Fibroblast of lung (primary cell): ENCODE data around the gene PRR35. TPM values are rescaled to one million over a fixed set of nuclear protein-coding genes. Genes with fewer than 3 reads are reported as not detected.

Experiments used
- DNase-seq, 2 donors: peaks; one replicate each; pipeline versions ENCODE4 v3.0.0 to v3.0.0-alpha.2; 2010; ENCODE audit warnings: low read depth in 2 of 2
- H2AFZ ChIP-seq: 2 replicates; pipeline ENCODE4 v1.5.1; 2012; ENCODE audit warnings: low read length, control low read depth, inconsistent platforms
- H3K27ac ChIP-seq: 2 replicates; pipeline ENCODE4 v1.5.1; 2011; ENCODE audit warnings: low read length, control low read depth; ENCODE audit not compliant: insufficient read depth
- H3K27me3 ChIP-seq: 2 replicates; pipeline ENCODE4 v1.5.1; 2011; ENCODE audit warnings: mild to moderate bottlenecking, low read length; ENCODE audit not compliant: control insufficient read depth, insufficient read depth
- H3K36me3 ChIP-seq: 2 replicates; pipeline ENCODE4 v1.5.1; 2011; ENCODE audit warnings: low read length; ENCODE audit not compliant: control insufficient read depth, insufficient read depth
- H3K4me1 ChIP-seq: 2 replicates; pipeline ENCODE4 v1.5.1; 2011; ENCODE audit warnings: low read length; ENCODE audit not compliant: control insufficient read depth, insufficient read depth; ENCODE audit errors: extremely low read depth
- H3K4me2 ChIP-seq: 2 replicates; pipeline ENCODE4 v1.5.1; 2011; ENCODE audit warnings: low read length, control low read depth; ENCODE audit not compliant: insufficient read depth; ENCODE audit errors: extremely low read depth
- H3K4me3 ChIP-seq, 4 experiments: fragments of 200-600 bp in 1 of 4; sonication (generic) in 1 of 4; replicated peaks in 1 of 4; 2 replicates each; pipeline ENCODE4 v1.5.1; 2011 to 2016; ENCODE audit warnings: low read length in 4 of 4, low read depth in 3 of 4, mild to moderate bottlenecking in 3 of 4, control low read depth in 2 of 4, inconsistent platforms in 1 of 4, mixed read lengths in 1 of 4; ENCODE audit not compliant: insufficient read depth in 1 of 4; ENCODE audit errors: control extremely low read depth in 1 of 4
- H3K79me2 ChIP-seq: 2 replicates; pipeline ENCODE4 v1.5.1; 2012; ENCODE audit warnings: mild to moderate bottlenecking, low read length, inconsistent platforms; ENCODE audit not compliant: control insufficient read depth, insufficient read depth
- H3K9ac ChIP-seq: 2 replicates; pipeline ENCODE4 v1.5.1; 2011; ENCODE audit warnings: mild to moderate bottlenecking, low read length, control low read depth; ENCODE audit not compliant: insufficient read depth
- H3K9me3 ChIP-seq: 2 replicates; pipeline ENCODE4 v1.5.1; 2012; ENCODE audit warnings: low read depth, low read length; ENCODE audit not compliant: control insufficient read depth, insufficient read depth
- H4K20me1 ChIP-seq: 2 replicates; pipeline ENCODE4 v1.5.1; 2011; ENCODE audit warnings: low read length; ENCODE audit not compliant: control insufficient read depth, insufficient read depth; ENCODE audit errors: extremely low read depth
- EZH2 ChIP-seq: IDR thresholded peaks from 2 replicates; pipeline ENCODE4 v1.5.1; 2012; ENCODE audit warnings: low read length, control low read depth, mild to moderate bottlenecking; ENCODE audit errors: missing control alignments
- polyA plus RNA-seq, 2 donors: library from polyadenylated mRNA; depleted of rRNA in 1 of 2; stranded (reverse) in 1 of 2; unstranded in 1 of 2; fragments of >200 nt; gene quantifications; 2 replicates each; pipeline ENCODE4 v1.2.1, GENCODE V29; 2011 to 2012; ENCODE audit warnings: missing spikeins in 1 of 2
- total RNA-seq: library from RNA; depleted of rRNA; stranded (reverse); fragments of >200 nt; gene quantifications from 2 replicates; pipeline ENCODE4 v1.2.1, GENCODE V29; 2014
- TF ChIP-seq, protein P1 (sequence below), 2 donors: IDR thresholded peaks in 1 of 2; conservative IDR thresholded peaks in 1 of 2; 1 replicate in 1 of 2; 2 replicates in 1 of 2; pipeline ENCODE4 v1.5.1; 2011 to 2012; ENCODE audit warnings: low read length in 2 of 2, control low read depth in 1 of 2, inconsistent platforms in 1 of 2, low read depth in 1 of 2, mild to moderate bottlenecking in 1 of 2

PRR35 gene
- total and polyA plus RNA-seq, 2 donors (not counting 1 experiment from before 2014, with no cell fraction given) = not detected

DNA sequence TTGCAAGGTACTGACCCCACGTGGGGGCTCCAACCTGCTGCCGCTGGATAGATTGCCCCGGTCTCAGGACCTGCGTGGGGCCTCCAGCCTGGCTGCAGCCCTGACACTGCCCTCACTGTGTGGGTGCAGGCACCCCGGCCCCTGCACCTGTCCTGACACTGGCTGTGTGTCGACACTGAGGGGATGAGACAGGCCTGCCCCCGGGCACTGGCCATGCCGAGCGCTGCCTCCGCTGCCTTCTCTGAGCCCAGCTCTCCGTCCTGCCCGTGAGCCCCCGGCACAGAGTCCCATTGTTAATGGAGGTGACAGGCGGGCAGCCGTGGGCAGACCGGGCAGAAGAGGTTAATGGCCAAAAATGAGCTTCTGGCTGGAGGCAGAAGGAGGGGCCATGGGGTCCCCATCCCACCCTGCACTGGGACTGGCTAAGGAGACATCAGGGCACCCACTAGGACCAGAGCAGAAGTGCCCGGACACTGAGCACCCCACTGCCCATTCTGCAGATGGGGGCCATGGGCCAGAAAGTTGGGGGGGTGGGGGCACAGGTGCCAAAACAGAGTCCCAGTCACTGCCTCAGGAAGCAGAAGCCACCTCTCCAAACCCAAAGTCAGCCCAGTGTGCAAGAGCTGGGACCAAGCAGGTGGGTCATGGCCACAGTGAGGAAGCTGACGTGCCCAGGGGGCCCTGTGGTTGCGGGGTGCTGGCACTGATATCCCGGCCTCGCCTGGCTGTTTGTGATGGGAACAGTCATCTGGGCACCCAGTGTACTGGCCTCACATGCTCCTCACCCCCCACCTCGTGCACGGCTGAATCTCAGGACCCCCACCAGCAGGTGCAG, 2.5 kb upstream of the PRR35 start:
- H2AFZ ChIP-seq = no peak overlapping the region

DNA sequence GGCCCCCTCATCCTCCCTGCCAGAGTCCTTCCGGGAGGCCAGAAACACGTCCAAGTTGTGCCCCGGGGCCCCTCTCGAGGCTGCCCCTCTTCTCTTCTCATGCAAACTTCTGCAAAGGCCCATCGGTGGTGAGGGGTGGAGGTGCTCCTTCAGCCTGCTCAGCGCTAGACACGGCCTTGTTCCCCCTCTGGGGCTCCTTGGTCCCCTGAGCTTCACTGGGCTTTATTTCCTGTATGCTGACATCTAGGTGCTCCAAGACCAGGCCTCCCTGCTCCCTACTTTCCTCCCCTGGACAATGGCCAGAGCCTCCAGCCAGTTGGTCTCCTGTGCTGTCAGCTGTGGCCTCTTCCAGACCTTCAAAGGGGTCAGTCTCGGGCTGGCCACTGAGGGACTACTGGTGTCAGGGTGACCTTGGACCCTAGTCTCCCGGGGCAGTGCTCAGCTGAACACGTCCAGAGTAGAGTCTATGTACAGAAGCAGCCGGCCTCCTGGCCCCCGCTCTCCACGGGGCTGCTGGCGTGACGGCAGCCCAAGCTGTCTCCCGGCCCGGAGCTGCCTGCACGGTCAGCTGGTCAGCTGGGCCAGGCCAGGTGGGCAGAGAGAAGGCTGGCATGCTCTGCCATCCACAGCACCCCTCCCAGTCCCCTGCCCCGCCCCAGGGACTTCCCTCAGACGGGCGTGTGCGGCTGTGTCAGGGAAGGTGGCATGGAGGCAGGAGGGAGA, 1.7 kb upstream of the PRR35 start:
- Histone ChIP-seq H3K27ac (no peak overlapping the region), H3K9me3 (no peaks in the 10 kb centered on the region), H4K20me1 (no peaks in the 10 kb centered on the region), H3K4me3 (no peak overlapping the region), H2AFZ (no peak overlapping the region), H3K79me2 (no peaks in the 10 kb centered on the region), H3K27me3 (peaks cover 19% of the 10 kb centered on the region), H3K4me1 (no peaks in the 10 kb centered on the region), H3K36me3 (no peaks in the 10 kb centered on the region), H3K4me2 (no peak overlapping the region), H3K9ac (no peak overlapping the region)
- no peak for TF ChIP-seq EZH2
- TF ChIP-seq, protein P1, sequence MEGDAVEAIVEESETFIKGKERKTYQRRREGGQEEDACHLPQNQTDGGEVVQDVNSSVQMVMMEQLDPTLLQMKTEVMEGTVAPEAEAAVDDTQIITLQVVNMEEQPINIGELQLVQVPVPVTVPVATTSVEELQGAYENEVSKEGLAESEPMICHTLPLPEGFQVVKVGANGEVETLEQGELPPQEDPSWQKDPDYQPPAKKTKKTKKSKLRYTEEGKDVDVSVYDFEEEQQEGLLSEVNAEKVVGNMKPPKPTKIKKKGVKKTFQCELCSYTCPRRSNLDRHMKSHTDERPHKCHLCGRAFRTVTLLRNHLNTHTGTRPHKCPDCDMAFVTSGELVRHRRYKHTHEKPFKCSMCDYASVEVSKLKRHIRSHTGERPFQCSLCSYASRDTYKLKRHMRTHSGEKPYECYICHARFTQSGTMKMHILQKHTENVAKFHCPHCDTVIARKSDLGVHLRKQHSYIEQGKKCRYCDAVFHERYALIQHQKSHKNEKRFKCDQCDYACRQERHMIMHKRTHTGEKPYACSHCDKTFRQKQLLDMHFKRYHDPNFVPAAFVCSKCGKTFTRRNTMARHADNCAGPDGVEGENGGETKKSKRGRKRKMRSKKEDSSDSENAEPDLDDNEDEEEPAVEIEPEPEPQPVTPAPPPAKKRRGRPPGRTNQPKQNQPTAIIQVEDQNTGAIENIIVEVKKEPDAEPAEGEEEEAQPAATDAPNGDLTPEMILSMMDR (conservative IDR thresholded peaks at IDR 0.05 in 1 of 2, IDR thresholded peaks at IDR 0.05 in 1 of 2; ENCODE audit: low read depth in 1 of 2, low read length in 2 of 2) = no peak
- DNase-seq = no peak

More for the DNA sequence above, 2.5 kb upstream of the PRR35 start:
- no peaks in the 10 kb centered on the region for H3K9me3 ChIP-seq
- no peak overlapping the region for H3K27ac ChIP-seq
- H3K4me3 ChIP-seq = no peak overlapping the region
- H3K79me2 ChIP-seq = no peaks in the 10 kb centered on the region
- no peak overlapping the region for H3K9ac ChIP-seq
- peaks cover 19% of the 10 kb centered on the region for H3K27me3 ChIP-seq
- H3K4me2 ChIP-seq = no peak overlapping the region
- TF ChIP-seq EZH2 = no peak
- TF ChIP-seq, protein P1 (conservative IDR thresholded peaks at IDR 0.05 in 1 of 2, IDR thresholded peaks at IDR 0.05 in 1 of 2; ENCODE audit: low read depth in 1 of 2, low read length in 2 of 2) = no peak
- no peaks in the 10 kb centered on the region for H3K4me1 ChIP-seq
- DNase-seq = no peak
- peaks cover 3% of the 10 kb centered on the region for H3K36me3 ChIP-seq
- no peaks in the 10 kb centered on the region for H4K20me1 ChIP-seq

DNA sequence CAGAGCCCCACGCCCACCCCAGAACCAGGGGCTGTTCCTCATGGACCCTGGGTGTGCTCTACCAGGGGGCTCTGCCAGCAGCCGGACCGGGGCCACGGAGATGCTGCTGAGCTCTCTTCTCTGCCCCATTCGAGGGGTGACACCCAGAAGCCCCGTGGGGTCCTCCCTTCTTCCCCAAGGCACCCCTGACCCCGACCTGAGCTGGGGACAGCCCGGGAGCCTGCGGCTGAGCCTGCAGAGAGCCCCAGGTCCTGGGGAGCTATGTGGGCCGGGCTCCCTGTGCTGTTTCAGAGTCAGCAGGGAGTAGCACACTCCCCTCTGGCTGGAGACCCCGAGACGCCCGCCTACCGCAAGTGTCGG, 1.2 kb upstream of the PRR35 start:
- Histone ChIP-seq H3K27me3 (peaks cover 19% of the 10 kb centered on the region), H3K4me2 (no peak overlapping the region), H3K4me3 (no peak overlapping the region), H3K9me3 (no peaks in the 10 kb centered on the region), H3K79me2 (no peaks in the 10 kb centered on the region), H2AFZ (no peak overlapping the region), H3K4me1 (no peaks in the 10 kb centered on the region), H3K27ac (no peak overlapping the region), H3K36me3 (no peaks in the 10 kb centered on the region), H4K20me1 (no peaks in the 10 kb centered on the region), H3K9ac (no peak overlapping the region)
- no peak for DNase-seq
- TF ChIP-seq, protein P1 (conservative IDR thresholded peaks at IDR 0.05 in 1 of 2, IDR thresholded peaks at IDR 0.05 in 1 of 2; ENCODE audit: low read depth in 1 of 2, low read length in 2 of 2) = no peak
- TF ChIP-seq EZH2 = no peak
